Eye (tissue), 1 donor: ENCODE data around the gene ZC3HAV1.
"Not testable (repeated sequence)": the region's sequence is repeated elsewhere in the genome, so short reads cannot be mapped to it uniquely, and the experiment has no call there.

ENCODE experiments used
- DNase-seq: peaks from one replicate; pipeline ENCODE4 v3.0.0-alpha.2; 2015

Gene ZC3HAV1

DNA sequence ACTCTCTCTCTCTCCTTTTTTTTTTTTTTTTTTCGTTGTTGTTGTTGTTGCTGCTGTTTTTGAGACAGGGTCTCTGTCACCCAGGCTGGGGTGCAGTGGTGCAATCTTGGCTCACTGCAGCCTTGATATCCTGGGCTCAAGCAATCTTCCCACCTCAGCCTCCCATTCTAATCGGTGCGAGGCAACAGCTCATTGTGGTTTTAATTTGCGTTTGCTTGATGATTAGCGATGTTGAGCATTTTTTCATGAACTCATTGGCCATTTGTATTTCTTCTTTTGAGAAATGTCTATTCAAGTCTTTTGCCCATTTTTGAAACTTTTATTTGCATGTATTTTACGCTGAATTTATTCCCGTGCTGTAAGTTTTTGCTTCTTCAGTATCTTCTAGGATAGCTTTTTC lies 60.4 kb downstream of the ZC3HAV1 start:
- DNase-seq: no peak

DNA sequence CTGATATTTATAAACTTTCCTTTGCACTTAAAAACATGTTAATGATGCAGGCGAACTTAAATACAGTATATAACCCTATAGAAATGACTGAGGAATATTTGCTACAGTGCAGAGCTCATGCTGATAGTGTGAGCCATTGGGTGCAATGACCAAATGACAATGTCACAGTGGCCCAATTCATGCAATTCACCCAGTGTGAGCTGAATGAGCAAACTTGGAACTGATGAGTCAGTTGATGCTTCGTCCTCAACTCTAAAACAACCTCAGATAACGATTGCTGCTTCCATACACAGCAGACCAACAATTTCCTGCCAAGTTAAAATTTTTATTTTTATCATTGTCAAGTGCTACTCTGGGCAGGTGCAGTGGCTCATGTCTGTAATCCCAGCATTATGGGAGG lies 61.5 kb downstream of the ZC3HAV1 start:
- DNase-seq: no peak

DNA sequence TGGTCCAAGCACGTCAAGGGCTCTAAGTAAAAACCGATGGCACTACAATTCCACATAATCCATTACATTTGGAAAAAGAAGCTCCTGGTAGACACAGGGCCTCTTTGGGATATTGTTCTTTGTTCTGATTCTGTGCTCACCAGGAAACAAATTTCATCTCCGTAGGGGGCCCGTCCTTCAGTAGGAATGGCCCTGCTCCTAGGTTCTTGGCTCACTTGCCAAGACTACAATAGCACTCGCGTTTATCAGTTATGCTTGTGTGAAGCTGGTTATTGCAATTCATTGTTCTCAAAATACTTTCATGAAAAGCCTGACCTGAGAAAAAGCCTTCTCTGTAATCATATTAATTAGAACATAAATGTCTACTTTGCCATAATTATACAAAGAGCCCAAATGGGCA lies 63.4 kb downstream of the ZC3HAV1 start:
- DNase-seq: peak; percentile 48

DNA sequence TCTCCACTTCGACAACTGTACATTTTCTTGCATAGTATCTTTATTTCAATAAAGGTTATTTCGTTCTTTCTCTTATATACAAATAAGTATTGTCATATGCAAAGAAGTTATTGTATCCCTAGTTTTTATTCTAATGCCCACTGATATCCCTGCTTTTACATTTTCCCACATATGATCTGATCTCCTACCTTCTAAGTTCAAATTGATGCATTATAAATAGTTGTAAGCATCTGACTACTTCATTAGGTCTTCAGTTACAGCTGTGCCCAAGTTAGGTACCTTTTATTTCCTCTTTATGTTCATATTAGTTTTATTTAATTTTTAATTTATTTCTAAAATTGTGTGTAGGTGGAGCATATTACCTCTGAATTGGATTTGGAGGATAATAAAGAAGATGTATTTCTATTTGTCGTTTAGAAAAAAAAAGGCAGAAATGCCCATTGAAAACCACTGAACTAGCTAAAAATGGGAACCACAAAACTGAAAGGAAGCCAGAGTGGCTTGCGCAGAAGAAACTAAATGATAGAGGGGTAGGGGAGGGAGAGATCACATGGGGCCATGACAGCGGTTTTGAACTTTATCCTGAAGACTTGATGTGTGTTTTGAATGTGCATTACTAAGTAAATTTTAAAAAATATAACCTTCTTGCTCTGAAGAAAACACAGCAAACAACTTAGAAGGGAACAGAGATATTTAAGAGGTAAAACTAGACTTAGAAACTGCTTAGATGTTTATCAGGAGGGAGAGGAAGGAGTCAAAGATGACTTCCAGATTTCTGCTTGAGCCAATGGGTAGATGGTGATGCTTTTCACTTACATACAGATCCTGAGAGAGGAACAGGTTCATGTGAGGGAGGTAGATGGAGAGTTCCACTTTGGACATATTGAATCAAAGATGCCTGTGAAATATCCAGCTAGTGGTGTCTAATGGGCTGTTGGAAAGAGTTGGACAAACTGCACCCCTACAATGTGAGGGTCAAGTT lies 64.4 kb downstream of the ZC3HAV1 start:
- no peak for DNase-seq

DNA sequence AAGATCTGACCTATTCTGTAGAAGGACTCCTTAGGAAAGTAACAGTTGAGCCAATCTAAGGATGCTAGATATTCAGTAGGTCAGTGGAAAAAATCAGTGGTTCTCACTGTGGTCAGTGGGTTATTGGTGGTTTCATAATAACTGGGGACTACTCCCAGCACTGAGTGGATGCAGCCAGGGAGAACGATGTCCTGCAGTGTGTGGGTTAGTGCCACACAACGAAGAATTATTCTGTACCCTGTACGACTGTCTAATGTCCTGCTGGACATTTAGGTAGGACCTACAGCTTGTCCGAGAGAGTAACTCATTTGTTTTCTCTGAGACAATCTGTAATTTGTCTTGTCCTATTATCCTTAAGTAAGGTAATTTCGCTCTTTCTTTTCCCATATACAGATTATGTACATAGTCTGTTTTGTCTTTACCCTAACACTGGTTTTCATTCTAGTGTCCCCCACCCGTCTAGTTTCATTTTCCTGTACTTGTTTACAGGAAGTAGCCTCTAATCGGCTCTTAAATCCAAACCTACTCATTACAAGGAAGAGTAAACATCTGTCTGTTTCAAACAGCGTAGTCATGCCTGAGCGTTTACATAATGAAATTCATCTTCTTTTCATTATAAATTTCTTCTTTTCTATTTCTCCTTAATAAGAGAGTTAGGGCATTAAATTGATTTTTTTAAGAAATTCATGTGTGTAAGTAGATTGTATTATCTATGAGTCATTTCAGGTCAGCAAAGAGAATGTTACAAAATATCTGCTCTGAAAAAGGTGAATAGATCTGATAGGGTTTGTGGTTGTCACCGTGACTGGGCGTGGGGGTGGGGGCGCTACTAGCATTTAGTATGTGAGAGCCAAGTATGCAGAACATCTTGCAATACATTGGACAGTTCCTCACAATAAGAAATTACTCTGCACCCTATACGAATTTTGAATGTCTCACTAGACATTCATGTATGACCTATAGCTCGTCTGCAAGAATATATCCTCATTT lies 65.4 kb downstream of the ZC3HAV1 start:
- DNase-seq: no peak

DNA sequence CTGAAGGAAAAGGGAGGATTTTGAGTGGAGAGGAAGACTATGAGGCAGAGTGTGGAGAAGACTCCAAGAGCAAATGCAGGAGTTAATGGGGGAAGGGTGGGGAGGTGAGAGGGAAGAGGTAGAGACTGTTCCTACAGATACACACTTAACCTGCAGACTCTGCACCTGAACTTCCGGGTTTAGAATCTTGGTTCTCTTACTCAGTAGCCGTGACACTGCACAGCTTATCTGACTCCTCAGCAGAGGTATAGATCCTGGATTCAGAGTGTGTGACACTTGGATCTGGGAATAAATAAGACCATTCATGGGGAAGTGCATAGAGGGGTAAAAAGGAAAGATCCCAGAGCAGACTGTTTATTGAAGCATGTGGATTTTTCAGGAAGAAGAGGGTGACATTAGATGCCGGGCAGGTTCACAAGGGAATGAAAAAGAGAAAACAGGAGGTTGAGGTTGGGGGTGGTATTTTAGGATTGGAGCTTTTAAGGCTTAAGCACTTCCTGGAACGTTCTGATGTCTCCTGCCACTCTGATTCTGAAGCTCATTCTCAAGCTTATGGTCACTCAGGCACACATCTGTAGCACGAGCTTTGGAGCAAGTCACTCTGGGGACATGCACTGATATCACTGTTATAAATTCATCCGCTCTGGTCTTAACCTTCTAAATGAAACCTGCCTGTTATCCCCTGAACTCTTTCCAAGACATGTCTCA lies 68.0 kb downstream of the ZC3HAV1 start:
- peak; percentile 29 for DNase-seq

DNA sequence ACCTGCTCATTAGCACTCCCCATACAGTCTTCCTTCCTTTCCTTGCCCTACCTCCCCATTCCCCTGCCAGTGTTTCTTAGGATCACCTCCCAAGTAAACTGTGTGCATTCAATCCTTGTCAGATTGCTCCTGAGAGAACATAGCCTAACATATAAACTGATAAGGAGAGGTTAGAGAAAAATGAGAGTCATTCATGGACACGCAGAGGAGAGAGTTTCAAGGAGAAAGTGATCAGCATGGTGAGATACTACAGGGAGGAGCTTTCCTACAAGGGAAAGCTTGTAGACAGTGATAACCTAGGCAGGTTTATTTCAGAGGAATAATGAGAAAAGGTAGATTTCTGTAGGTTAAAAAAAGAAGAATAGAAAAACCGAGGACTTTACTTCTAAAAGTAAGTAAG lies 70.8 kb downstream of the ZC3HAV1 start:
- no peak for DNase-seq

DNA sequence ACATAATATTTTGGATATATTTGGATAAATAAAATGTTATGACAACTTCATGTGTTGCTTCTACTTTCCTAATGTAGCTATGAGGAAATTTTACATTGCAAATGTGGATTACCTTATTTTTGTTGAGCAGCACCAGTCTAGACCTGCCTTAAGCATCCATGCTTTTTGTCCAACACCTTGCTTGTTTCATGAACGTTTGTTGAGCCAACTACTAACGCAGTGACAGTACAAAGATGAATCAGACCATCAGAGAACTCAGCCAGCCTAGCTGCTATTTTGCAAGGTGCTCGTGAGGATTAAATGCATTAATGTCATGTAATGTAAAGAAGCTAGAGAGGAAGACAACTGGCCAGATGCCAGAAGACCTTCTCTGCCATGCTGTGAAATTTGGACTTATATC lies 72.6 kb downstream of the ZC3HAV1 start:
- no peak for DNase-seq

DNA sequence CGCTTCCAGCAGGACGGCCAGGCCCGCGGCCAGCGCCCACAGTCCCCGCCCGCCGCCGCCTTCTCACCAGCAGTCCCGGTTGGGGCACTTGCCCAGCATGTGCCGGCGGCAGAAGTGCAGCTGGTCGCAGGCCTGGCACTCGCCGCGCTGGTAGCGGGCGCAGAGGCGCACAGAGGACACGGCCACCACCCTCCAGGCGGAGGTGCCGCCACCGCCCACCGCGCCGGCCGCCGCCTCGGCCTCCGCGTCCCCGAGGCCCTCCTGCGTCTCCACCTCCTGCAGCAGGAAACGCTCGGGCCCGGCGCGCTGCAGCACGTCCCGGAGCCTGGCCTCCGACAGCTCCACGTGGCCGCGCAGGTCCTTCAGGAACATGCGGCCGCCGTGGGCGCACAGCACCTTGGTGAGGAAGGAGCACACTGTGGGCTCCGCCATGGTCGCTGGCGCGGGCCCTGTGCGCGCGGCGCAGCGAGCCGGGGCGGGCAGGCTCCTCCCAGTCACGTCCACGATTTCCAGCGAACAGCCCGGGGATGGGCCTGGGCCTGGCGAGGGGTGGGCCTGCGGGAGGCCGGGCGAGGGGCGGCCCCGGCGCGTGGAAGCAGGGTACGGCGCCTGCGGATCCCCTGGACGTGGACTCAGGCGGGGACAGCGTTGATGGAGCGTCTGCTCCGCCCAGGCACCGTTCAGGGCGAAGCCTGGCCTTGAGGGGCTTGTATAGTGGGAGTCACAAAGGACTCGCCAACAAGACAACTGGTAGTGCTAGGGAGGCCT lies 73.8 kb downstream of the ZC3HAV1 start, which contains the start of gene ZC3HAV1L:
Gene ZC3HAV1L (minus strand): TSS at position 457 of the 768 bp plus-strand sequence. CDS start 25 bp downstream, at position 432.
- peak; percentile 94 for DNase-seq

DNA sequence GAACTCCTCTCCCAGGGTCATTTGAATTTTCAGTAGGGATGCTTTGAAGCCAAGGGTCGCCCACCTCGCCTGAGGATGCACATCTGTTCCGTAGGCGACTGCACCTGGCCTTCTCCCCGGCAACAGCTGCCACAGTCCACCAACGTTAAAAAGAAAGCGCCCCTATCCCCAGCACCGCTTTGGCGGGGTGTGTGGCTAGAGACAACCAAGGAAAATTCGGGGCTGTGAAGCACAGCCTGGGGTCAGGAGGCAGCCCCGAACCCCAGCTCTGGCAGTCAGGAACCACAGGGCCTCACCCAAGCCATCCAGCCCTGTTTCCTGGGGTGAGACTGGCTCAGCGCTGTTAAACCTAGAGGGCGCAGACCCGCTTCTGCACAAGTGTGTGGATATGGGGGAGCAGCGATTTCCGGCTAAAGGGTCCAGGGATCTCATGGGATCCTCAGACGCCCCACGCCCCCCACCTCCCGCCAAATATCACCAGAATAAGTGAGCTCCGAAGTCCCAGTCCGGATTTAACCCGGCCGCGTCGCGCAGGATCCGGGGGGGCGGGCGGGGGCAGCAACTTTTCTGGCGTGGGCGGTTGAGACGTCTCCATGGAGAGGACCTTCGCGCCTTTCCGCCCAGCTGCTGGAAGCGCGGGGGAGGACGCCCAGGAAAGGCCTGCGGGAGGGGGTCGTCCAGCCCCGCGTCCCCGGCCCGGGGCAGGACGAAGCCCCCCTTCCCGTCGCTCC lies 74.5 kb downstream of the ZC3HAV1 start:
- peak; percentile 70 for DNase-seq

DNA sequence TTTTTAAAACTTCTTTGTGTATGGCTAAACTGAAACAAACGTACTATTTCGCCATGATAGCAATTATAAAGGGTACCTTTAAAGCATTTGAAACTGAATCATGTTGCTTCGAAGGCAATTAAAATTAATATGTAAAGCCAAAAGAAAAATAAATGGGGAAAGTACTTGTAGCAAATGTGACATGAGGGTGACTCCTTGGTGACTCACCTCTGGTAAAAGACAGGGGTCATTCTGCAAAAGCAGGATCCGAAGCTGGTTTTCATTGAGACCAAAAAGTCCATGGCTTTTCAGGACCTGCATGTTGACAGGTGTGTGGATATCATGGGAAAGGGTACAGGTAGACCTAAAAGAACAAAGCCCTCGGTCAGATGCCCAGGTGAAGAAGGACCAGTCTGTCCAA lies 75.2 kb downstream of the ZC3HAV1 start:
- DNase-seq: no peak

DNA sequence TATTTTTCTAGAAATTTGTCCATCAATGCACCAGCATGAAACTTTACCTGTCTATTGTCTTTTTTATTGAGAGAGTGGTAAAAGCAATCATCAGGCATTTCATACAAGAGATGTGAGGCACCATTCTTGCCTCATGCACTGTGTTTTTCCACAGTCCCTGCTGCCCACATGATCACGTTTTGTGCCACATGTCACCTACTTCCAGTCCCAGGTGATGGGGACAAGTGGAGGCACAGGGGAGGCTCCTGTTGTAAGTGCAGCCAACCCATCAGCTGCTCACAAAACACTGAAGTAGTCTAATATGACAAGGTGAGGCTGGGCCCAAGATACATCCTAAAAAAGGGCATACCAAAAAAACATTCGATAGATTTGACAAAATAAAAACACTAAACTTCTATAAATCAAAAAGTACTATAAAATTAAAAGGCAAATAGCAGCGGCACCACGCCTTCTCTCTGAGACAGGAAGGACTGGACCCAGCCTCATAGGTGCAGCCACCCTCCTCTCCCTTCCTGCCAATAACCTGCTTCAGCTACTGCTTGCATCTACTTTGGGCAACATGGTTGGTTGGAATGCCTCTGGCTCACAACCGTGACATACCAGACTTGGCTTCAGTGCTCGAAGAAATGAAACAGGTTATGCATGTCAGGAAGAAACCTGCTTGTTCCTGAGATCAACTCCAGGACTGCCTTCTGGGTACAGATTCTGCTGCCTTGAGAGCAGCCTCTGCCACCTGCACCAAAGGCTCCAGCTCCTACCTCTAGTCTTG lies 76.0 kb downstream of the ZC3HAV1 start:
- DNase-seq: no peak

DNA sequence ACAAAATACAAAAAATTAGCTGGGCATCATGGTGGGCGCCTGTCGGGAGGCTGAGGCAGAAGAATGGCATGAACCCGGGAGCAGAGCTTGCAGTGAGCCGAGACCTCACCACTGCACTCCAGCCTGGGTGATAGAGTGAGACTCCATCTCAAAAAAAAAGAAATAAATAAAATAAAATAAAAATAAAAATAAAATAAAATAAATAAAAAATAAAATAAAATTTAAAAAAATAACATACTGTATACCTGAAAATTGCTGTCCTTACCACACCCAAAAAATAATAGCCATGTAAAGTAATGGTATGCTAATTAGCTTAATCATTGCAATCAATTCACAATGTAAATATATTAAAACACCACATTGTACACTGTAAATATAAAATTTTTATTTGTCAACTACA lies 77.0 kb downstream of the ZC3HAV1 start:
- DNase-seq: no peak

DNA sequence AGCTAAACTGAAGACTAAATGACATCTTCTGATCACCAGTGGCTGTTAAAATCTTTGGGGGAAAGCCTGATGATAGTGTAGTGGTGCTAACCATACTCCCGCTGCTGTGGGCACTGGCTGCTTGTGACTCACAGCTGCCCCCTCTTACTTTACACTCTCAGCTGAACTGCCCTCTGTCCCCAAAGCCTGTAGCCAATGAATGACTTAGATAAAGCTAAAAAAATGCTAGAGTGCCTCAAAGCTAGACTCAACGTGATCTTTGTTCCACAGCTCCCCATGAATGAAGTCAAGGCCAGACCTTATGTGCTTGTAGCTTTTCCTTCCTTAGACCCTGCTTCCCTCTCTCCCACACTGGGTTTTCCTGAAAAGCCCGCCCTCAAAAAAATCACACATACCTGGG lies 80.2 kb downstream of the ZC3HAV1 start:
- no peak for DNase-seq

DNA sequence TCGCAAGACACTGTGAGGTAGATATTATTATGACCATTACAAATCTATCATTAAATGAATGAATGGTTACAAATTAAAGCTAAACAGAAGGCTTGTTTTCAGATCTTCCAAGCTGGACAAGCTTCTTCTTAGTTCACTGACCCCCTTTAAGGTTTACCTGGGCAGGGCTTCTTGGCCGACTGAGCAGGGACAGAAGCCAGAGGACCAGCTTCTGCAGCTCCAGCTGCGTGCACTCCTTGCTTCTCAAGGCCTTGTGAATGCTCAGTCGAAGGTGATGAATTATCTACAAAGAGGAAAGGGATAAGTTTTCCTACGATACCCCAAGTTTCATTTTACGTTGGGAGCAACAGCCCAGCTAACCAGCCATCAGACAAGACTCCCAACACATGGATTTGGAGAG lies 83.0 kb downstream of the ZC3HAV1 start:
- DNase-seq: no peak

DNA sequence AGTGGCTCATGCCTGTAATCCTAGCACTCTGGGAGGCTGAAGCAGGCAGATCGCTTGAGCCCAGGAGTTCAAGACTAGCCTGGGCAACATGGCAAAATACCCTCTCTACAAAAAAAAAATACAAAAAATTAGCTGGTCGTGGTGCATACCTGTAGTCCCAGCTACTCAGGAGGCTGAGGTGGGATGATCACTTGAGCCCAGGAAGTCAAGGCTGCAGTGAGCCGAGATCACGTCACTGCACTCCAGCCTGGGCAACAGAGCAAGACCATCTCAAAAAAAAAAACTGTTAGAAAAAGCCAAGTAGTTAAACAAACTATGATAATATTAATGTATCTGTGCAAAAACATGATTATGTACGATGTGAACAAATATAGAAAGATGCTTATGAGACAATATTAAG lies 83.7 kb downstream of the ZC3HAV1 start:
- DNase-seq: not testable (repeated sequence)

DNA sequence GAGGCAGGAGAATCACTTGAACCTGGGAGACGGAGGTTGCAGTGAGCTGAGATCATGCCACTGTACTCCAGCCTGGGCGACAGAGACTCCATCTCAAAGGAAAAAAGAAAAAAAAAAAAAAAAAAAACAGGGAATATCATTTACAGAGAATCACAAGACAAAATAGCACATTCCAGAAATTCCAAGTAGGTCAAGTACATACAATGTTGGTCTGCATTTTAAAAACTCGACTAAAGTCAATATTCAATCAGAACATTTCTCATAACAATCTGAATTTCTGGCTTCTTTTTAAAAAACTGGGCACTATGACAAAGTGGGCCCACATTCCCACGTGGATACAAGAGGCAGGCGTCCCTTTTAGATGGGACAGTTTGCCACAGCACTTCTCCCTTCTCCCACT lies 86.4 kb downstream of the ZC3HAV1 start:
- DNase-seq: no peak

DNA sequence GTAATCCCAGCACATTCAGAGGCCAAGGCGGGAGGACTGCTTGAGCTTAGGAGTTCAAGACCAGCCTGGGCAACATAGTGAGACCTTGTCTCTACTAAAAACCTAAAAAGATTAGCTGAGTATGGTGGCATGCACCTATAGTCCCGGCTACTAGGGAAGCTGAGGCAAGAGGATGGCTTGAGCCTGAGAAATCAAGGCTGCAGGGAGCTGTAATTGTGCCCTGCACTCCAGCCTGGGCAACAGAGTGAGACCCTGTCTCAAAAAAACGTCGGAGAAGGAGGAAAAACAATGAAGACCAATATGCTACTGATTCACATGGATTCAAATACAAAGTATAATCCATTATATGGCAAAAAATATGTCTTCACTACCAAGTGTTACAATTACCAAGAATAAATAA lies 87.2 kb downstream of the ZC3HAV1 start:
- no peak for DNase-seq

DNA sequence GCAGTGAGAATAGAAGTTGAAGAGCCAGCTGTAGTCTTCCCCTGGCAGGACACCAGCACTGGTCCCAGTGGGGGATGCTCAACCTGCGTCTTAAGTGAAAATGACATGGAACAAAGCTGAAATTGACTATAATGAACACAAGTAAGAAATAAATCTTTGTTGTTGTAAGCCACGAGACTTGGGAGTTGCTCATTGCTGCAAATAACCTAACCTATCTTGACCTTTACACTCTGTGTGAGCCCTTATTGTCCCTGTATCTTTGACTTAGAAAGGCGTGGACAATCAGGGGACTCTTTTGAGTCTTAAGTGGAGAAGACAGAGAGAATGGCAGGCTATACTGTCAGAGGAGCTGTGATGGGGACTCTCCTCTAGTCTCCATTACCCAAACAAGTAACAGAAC lies 90.6 kb downstream of the ZC3HAV1 start:
- no peak for DNase-seq

DNA sequence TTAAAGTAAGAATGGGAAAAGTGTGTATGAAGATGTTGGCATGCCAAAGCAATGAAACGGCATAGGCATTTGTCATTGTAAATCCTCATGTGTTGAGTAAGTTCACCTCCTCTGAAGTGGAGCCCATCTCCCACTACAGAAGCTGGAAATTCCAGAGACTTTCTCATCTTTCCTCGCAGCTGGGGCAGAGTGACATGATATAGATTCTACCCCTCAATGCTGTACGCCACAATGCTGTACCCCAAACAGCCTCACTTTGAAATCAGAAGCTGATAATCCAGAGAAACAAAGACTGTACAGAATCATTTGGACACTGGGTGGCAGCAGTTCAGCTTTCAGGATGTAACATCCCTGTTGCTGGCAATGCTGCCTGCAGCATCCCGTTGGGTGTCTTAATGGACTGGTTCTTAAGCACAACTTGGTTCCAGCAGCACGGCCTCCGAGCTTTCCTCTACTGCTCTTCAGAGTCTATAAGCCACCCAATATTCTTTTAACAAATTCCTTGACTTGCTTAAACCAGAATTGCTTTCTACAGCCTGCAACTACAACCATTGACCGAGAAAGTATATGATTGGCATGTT lies 92.5 kb downstream of the ZC3HAV1 start:
- DNase-seq: peak; percentile 82
